Central memory CD8-positive, alpha-beta T cell (primary cell): Measurements from ENCODE around the gene WASL.

Experiments
- ATAC-seq: fragments of 150-1000 bp; cut with Tn5 transposase; replicated peaks from 2 replicates; pipeline ENCODE4 v1.10.0; 2022; ENCODE audit warnings: mild to moderate bottlenecking, moderate FRiP score, moderate number of reproducible peaks; ENCODE audit not compliant: poor library complexity, severe bottlenecking; ENCODE audit errors: extremely low read depth
- DNase-seq, 2 donors: peaks; one replicate each; pipeline ENCODE4 v3.0.0; 2021; ENCODE audit warnings: low spot score in 2 of 2
- H3K27ac Mint-ChIP-seq: one replicate; pipeline ENCODE4 v1.8.0; 2022; ENCODE audit warnings: low read depth, mild to moderate bottlenecking, moderate library complexity, mixed read lengths
- H3K27me3 Mint-ChIP-seq: one replicate; pipeline ENCODE4 v1.8.0; 2022; ENCODE audit warnings: mixed read lengths
- H3K36me3 Mint-ChIP-seq: one replicate; pipeline ENCODE4 v1.8.0; 2022; ENCODE audit warnings: mild to moderate bottlenecking, moderate library complexity, mixed read lengths; ENCODE audit not compliant: insufficient read depth
- H3K4me1 Mint-ChIP-seq: one replicate; pipeline ENCODE4 v1.8.0; 2022; ENCODE audit warnings: mixed read lengths
- H3K4me3 Mint-ChIP-seq: one replicate; pipeline ENCODE4 v1.8.0; 2022; ENCODE audit warnings: mild to moderate bottlenecking, moderate library complexity, mixed read lengths
- H3K9me3 Mint-ChIP-seq: one replicate; pipeline ENCODE4 v1.8.0; 2022; ENCODE audit warnings: mixed read lengths

Gene WASL

GRCh38 chr7:123757095-123757494, 8.3 kb upstream of the WASL start:
- Mint-ChIP-seq H3K36me3 (peaks cover 3% of the 10 kb centered on the region), H3K4me3 (no peak overlapping the region), H3K4me1 (no peaks in the 10 kb centered on the region), H3K9me3 (no peaks in the 10 kb centered on the region), H3K27me3 (no peaks in the 10 kb centered on the region), H3K27ac (no peak overlapping the region)
- no peak for ATAC-seq
- no peak for DNase-seq

DNA sequence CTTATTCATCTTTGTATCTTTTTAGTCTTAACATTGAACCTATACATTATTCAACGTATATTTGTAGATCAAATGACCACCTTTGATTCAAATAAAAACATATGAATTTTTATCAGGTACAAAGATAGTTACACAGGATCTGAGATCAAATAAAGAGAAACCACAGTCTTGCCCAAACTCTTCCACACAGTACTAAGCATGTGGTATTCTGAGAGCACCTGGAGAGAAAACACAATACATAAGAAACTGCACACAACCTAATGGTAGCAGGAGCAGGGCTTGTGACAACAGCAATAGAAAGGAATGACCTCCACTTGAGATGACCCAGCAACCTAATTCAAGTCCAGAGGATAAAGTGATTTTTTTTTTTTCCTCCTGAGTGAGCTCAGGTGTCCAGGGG, 6.5 kb upstream of the WASL start:
- no peaks in the 10 kb centered on the region for H3K4me1 Mint-ChIP-seq
- no peaks in the 10 kb centered on the region for H3K9me3 Mint-ChIP-seq
- no peak for DNase-seq
- H3K4me3 Mint-ChIP-seq, result no peak overlapping the region
- no peak for ATAC-seq
- no peak overlapping the region for H3K27ac Mint-ChIP-seq
- peaks cover 3% of the 10 kb centered on the region for H3K36me3 Mint-ChIP-seq
- H3K27me3 Mint-ChIP-seq, result no peaks in the 10 kb centered on the region

DNA sequence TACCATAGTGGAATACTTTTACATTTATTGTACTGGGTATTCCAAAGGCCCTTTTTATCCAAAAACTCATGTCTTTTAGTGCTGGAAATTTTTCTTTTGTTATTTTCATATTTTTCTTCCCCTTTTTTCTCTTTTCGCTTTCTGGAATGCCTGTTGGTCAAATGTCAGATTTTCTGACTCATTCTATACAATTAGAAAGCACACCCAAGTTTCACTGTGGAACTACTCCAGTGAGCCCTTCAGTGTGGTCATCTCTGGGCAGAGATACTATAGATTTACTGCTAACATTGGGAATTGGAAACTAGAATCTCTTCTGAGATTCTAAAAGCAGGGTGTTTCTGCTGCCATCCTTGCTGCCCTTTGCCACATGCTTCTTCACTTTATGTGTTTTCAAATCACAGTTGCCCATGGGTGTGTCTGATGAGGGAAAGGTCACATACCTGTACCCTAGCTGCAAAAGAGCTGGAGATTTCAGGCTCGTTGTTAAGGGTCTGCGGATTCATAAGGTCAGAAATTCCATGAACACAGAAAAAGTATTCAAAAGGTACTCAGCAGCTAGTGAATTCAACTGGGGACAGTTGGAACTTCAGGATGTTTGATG, 5.6 kb upstream of the WASL start:
- no peaks in the 10 kb centered on the region for H3K9me3 Mint-ChIP-seq
- no peaks in the 10 kb centered on the region for H3K27me3 Mint-ChIP-seq
- no peak overlapping the region for H3K27ac Mint-ChIP-seq
- no peak overlapping the region for H3K4me3 Mint-ChIP-seq
- DNase-seq (no peak), ATAC-seq (no peak)
- peaks cover 5% of the 10 kb centered on the region for H3K4me1 Mint-ChIP-seq
- peaks cover 5% of the 10 kb centered on the region for H3K36me3 Mint-ChIP-seq

- no peak overlapping the region for H3K4me3 Mint-ChIP-seq
- ATAC-seq, result no peak
Measured at GRCh38 chr7:123752534-123752933, 3.7 kb upstream of the WASL start.

DNA sequence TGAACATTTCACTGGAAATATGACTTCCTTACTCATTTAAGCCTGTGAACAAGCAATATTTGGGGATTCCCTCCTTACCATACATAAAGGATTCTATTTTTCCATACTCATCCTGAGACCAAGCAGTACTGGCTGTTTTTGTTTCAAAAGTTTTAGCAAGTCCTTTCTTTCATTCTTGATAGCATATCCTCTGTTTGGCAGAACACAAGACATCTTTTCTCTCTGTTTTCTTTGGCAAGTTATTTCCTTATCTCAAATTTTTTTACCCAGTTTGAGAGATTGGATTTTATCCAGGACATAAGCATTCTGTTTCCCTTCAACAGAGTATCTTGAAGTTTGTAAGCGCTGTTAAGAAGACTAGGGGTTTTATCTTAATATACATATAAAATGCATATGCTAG, 3.0 kb upstream of the WASL start:
- no peak overlapping the region for H3K27ac Mint-ChIP-seq
- no peak overlapping the region for H3K4me3 Mint-ChIP-seq
- H3K36me3 Mint-ChIP-seq, result peaks cover 15% of the 10 kb centered on the region
- H3K9me3 Mint-ChIP-seq, result no peaks in the 10 kb centered on the region
- peaks cover 23% of the 10 kb centered on the region for H3K4me1 Mint-ChIP-seq
- DNase-seq (no peak), ATAC-seq (no peak)
- no peaks in the 10 kb centered on the region for H3K27me3 Mint-ChIP-seq

More at GRCh38 chr7:123752534-123752933, 3.7 kb upstream of the WASL start:
- H3K4me1 Mint-ChIP-seq, result peaks cover 15% of the 10 kb centered on the region
- H3K27ac Mint-ChIP-seq, result no peak overlapping the region
- H3K9me3 Mint-ChIP-seq, result no peaks in the 10 kb centered on the region
- peaks cover 15% of the 10 kb centered on the region for H3K36me3 Mint-ChIP-seq
- H3K27me3 Mint-ChIP-seq, result no peaks in the 10 kb centered on the region
- no peak for DNase-seq

DNA sequence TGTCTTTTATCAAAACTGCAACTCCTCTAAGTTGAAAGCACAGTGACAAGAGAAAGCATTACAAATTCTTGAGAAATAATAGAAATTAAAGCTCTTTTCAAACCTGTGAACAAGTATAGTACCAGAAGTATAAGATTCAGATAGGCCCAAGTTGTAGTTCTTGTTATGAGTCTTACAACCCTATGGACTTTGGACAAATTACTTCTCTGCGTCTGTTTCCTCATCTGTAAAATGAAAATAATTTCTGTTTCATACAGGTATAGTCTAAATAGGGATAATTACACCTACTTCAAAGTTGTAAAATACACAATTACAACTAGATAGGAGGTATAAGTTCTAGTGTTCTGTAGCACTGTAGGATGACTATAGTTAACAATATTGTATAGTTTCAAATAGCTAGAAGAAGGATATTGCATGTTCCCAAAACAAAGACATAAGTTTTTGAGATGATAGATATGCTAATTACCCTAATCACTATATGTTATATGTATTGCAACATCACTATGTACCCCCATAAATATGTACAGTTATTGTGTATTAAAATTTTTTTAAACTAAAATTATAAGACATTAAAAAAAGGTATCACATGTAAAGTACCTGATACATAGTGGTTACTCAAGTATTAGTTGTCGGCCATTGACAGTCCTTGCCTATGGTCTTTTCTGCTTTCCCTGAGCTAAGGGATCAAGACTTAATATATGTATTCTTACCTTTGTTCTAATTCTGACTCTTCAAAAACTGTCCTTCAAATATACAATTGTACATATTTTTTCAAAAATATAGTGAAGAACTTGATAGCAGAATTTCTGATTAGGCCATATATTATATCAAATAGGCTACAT, 1.8 kb upstream of the WASL start:
- no peak for DNase-seq
- Mint-ChIP-seq H3K27ac (no peak overlapping the region), H3K4me3 (no peak overlapping the region), H3K4me1 (peaks cover 35% of the 10 kb centered on the region), H3K9me3 (no peaks in the 10 kb centered on the region), H3K36me3 (peaks cover 15% of the 10 kb centered on the region), H3K27me3 (no peaks in the 10 kb centered on the region)
- no peak for ATAC-seq

GRCh38 chr7:123749537-123749857, 694 bp upstream of the WASL start:
- H3K4me3 Mint-ChIP-seq, result peak overlapping the region; percentile 91
- H3K9me3 Mint-ChIP-seq, result no peaks in the 10 kb centered on the region
- peaks cover 15% of the 10 kb centered on the region for H3K36me3 Mint-ChIP-seq
- ATAC-seq (no peak), DNase-seq (no peak)
- peak overlapping the region; percentile 92 for H3K27ac Mint-ChIP-seq
- no peaks in the 10 kb centered on the region for H3K27me3 Mint-ChIP-seq
- peaks cover 42% of the 10 kb centered on the region for H3K4me1 Mint-ChIP-seq

DNA sequence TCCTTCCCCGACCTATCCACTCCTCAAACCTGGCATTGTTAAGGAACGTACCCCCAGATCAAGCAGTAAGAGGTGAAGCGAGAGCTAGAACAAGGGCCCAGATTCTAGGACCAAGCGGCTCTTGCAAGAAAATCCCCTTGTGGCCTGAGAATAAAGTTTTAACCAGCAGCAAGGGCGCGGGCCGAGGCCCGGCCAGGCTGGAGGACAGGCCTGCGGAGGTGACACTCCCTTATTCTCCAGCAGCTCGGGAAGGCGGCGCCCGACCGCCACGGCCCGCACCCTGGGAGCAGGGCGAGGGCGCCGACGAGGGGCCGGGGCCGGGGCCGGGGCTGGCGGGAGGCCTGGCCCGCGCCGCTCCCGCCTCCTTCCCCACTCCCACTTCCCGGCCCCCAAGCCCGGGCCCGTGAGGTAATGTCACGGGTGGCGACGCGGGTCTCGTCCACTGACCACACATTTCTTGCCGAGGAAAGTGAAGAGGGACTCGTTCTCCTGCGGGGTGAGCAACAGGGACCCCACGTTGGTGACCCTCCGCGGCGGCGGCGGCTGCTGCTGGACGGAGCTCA, 551 bp downstream of the WASL start:
- H3K9me3 Mint-ChIP-seq, result no peaks in the 10 kb centered on the region
- no peak for DNase-seq

GRCh38 chr7:123747620-123748141, 1.1 kb downstream of the WASL start:
- H3K27me3 Mint-ChIP-seq, result no peaks in the 10 kb centered on the region
- DNase-seq (no peak), ATAC-seq (no peak)
- peaks cover 15% of the 10 kb centered on the region for H3K36me3 Mint-ChIP-seq
- peak overlapping the region; percentile 92 for H3K27ac Mint-ChIP-seq
- peak overlapping the region; percentile 91 for H3K4me3 Mint-ChIP-seq
- peaks cover 58% of the 10 kb centered on the region for H3K4me1 Mint-ChIP-seq
- H3K9me3 Mint-ChIP-seq, result no peaks in the 10 kb centered on the region

More for the DNA sequence above, 551 bp downstream of the WASL start:
- Mint-ChIP-seq H3K36me3 (peaks cover 14% of the 10 kb centered on the region), H3K4me1 (peaks cover 52% of the 10 kb centered on the region), H3K27me3 (no peaks in the 10 kb centered on the region), H3K4me3 (peak overlapping the region; percentile 91), H3K27ac (peak overlapping the region; percentile 92)
- ATAC-seq, result peak; percentile 20

DNA sequence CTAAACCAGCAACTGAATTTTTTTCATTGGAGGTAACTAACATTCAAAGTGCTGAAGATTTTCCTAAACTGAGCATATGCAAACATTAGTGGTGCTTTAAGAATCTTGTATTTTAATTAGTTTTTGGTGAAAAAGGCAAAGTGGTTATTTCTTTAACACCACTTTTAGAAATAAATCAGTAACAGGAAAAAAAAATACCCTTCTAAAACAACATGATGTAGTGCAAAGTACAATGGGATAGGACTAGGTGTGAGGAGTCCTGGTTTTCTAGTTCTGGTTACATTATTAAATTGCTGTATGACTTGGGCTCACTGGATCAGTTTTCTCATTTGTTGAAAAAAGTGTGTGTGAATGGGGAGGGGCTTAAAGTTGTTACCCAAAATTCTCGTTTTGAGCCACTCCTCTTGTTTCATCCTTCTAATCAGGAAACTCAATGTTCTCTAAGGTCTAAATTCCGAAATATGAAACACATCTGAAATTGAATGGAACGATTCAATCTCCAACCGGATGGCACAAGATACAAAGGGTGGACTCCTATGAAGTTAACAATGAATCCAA, 1.8 kb downstream of the WASL start:
- H3K36me3 Mint-ChIP-seq, result peaks cover 15% of the 10 kb centered on the region
- H3K4me1 Mint-ChIP-seq, result peaks cover 59% of the 10 kb centered on the region
- ATAC-seq (no peak), DNase-seq (no peak)
- H3K27me3 Mint-ChIP-seq, result no peaks in the 10 kb centered on the region
- peak overlapping the region; percentile 91 for H3K4me3 Mint-ChIP-seq
- H3K27ac Mint-ChIP-seq, result peak overlapping the region; percentile 92
- H3K9me3 Mint-ChIP-seq, result no peaks in the 10 kb centered on the region

- peaks cover 15% of the 10 kb centered on the region for H3K36me3 Mint-ChIP-seq
Measured at GRCh38 chr7:123746055-123746454, 2.7 kb downstream of the WASL start.

DNA sequence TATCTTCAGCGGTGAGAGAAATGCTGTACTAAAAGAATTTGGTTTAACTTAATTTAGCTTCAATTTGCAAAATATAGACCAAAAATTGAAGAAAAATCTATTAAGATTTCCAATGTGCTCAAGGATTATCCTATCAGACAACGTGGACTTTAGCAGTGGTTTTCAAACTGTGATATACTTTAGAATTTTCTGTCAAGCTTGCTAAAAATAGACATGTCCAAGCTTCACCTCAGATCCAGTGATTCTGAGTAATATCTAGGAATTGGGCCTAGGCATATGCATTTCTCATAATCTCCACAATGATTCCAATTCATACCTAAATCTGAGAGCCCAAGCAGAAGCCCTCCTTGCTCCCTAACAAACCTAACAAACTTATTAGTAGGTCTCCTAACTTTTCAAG, 3.4 kb downstream of the WASL start:
- Mint-ChIP-seq H3K36me3 (peaks cover 15% of the 10 kb centered on the region), H3K4me3 (no peak overlapping the region), H3K4me1 (peaks cover 65% of the 10 kb centered on the region), H3K27me3 (no peaks in the 10 kb centered on the region), H3K27ac (peak overlapping the region; percentile 54), H3K9me3 (no peaks in the 10 kb centered on the region)
- DNase-seq (no peak), ATAC-seq (no peak)

More at GRCh38 chr7:123746055-123746454, 2.7 kb downstream of the WASL start:
- ATAC-seq (no peak), DNase-seq (no peak)
- peak overlapping the region; percentile 54 for H3K27ac Mint-ChIP-seq
- peak overlapping the region; percentile 91 for H3K4me3 Mint-ChIP-seq
- H3K27me3 Mint-ChIP-seq, result no peaks in the 10 kb centered on the region
- H3K4me1 Mint-ChIP-seq, result peaks cover 59% of the 10 kb centered on the region
- no peaks in the 10 kb centered on the region for H3K9me3 Mint-ChIP-seq
